Activated naive CD8-positive, alpha-beta T cell treated with anti-CD3 and anti-CD28 coated beads, Interleukin-2, amount 10 ng/mL, durations not matched to agents 7 days and 5 days (primary cell): ENCODE data around the gene GDE1. TPM values are rescaled to one million over a fixed set of nuclear protein-coding genes. Genes with fewer than 3 reads are reported as not detected.

Experiments used
- ATAC-seq: fragments of 150-1000 bp; cut with Tn5 transposase; one replicate; pipeline ENCODE4 v1.10.0; 2021; ENCODE audit warnings: low read depth, moderate library complexity
- POLR2A ChIA-PET: fragments of 350-600 bp; sonication (Branson Sonifier 250); formaldehyde crosslinking; loops from one replicate; lab custom pipeline; 2021; ENCODE audit warnings: antibody characterized with exemption; lab: Charles Lee
- DNase-seq: peaks from one replicate; pipeline ENCODE4 v3.0.0; 2021
- H3K27ac Mint-ChIP-seq: one replicate; pipeline ENCODE4 v1.8.0; 2022; ENCODE audit warnings: mild to moderate bottlenecking, mixed read lengths
- H3K27me3 Mint-ChIP-seq: one replicate; pipeline ENCODE4 v1.8.0; 2022; ENCODE audit warnings: mild to moderate bottlenecking, moderate library complexity, mixed read lengths
- H3K36me3 Mint-ChIP-seq: one replicate; pipeline ENCODE4 v1.8.0; 2021; ENCODE audit warnings: mild to moderate bottlenecking, mixed read lengths
- H3K4me1 Mint-ChIP-seq: one replicate; pipeline ENCODE4 v1.8.0; 2021; ENCODE audit warnings: mixed read lengths
- H3K4me3 Mint-ChIP-seq: one replicate; pipeline ENCODE4 v1.8.0; 2022; ENCODE audit warnings: mild to moderate bottlenecking, moderate library complexity, mixed read lengths
- H3K9me3 Mint-ChIP-seq: one replicate; pipeline ENCODE4 v1.8.0; 2021; ENCODE audit warnings: mixed read lengths
- total RNA-seq, 2 experiments: library from RNA; stranded (reverse); gene quantifications; one replicate each; pipeline ENCODE4 v1.2.3, GENCODE V29; 2021

The GDE1 gene
- total RNA-seq, 2 experiments from 2014 or later, result 22.0 to 22.6 TPM

DNA sequence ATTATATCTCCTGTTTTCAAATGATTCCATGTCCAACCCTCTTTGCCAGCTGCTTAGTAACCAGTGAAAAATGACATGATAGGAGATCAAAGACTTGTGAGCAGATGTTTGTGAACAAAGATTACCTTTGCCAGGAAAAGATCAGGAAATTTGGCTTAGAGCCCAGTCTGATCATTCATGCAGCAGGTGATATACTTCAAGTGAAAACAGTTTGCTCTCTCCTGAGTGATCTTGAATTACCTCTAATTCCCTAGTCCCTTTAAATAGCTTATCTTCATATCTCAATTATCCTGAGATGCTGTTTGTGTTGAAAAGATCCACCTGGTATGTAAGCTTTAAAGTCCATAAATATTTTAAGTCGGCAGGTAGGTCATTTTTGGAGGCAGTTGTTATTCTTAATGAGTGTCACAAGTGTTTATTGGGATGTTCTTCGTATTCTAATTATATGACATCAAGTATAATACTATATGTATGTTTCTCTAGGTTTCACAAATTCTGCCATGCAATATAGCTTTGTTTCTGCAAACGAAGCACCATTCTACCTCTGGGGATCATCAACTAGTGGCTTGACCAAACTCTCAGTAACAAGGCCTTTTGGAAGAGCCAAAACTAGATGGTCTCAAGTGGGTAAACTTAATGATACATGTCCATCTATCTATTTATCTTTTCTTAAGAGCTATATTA lies 20.4 kb upstream of the GDE1 start:
- Mint-ChIP-seq H3K4me1 (peaks cover 1% of the 10 kb centered on the region), H3K27ac (no peak overlapping the region), H3K4me3 (no peak overlapping the region), H3K27me3 (no peaks in the 10 kb centered on the region), H3K36me3 (peaks cover 36% of the 10 kb centered on the region), H3K9me3 (no peaks in the 10 kb centered on the region)
- POLR2A ChIA-PET, result interaction anchor here (1.0 kb wide), 1 partner anchor 13 kb away, joined by 4 read pairs; the partner anchor contains the start of gene VPS35L
- ATAC-seq (no peak), DNase-seq (no peak)

DNA sequence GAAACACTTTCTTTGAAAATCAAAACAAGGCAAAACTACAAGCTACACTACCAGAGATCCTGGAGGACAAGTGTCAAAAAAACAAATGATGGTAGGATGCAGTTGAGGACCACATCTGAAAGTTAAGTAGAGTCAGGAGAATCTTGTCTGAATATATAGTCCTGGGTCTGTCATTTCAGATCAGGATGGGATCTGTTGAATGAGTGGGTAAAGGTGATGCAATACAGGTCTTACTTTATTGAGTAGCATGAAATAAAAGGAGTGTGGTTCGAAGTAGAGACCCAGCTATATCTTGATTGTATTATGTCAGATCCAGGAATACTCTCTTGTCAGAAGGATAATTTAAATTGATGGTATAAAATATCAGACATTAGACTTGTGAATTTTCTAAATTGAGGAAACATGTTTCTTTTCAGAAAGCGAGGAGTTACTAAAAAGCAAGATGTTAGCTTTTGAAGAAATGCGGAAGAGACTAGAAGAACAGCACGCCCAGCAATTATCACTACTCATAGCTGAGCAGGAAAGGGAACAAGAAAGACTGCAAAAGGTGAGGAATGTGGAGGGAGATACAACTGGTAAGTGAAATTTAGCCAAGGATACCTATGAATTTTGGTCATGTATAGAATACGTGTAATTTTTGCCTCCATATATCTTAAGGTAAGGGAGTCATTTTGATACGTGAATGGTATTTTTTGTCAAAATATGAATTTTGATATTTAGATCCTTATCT lies 18.5 kb upstream of the GDE1 start:
- DNase-seq (no peak), ATAC-seq (no peak)
- Mint-ChIP-seq H3K27me3 (no peaks in the 10 kb centered on the region), H3K4me3 (no peak overlapping the region), H3K27ac (no peak overlapping the region), H3K36me3 (peaks cover 38% of the 10 kb centered on the region), H3K4me1 (peaks cover 1% of the 10 kb centered on the region), H3K9me3 (no peaks in the 10 kb centered on the region)
- POLR2A ChIA-PET, result interaction anchor here (1.4 kb wide), 1 partner anchor 16 kb away, joined by 5 read pairs; no protein-coding TSS in a partner anchor

DNA sequence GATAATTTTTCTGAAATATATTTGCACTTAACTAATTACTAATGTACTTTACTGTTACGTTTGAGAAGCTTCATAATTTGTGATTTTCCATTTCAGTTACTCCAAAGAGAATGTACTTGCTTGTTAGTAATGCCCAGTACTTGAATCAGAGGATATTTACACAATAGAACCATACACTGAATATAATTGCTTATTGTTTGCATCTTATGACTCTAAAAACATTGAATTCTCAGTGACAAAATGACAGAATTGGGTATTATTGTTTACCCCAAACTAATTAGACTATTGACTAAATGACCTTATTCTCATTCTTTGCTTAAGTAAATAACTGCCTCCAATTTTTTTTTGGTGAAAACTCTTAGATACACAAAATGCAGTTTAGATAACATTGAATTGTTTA lies 10.7 kb upstream of the GDE1 start:
- DNase-seq (no peak), ATAC-seq (no peak)
- Mint-ChIP-seq H3K27ac (no peak overlapping the region), H3K9me3 (no peaks in the 10 kb centered on the region), H3K4me1 (peaks cover 3% of the 10 kb centered on the region), H3K4me3 (no peak overlapping the region), H3K36me3 (peaks cover 25% of the 10 kb centered on the region), H3K27me3 (no peaks in the 10 kb centered on the region)
- POLR2A ChIA-PET, result interaction anchor here (1.1 kb wide), 1 partner anchor 23 kb away, joined by 4 read pairs; the partner anchor contains the start of gene VPS35L

DNA sequence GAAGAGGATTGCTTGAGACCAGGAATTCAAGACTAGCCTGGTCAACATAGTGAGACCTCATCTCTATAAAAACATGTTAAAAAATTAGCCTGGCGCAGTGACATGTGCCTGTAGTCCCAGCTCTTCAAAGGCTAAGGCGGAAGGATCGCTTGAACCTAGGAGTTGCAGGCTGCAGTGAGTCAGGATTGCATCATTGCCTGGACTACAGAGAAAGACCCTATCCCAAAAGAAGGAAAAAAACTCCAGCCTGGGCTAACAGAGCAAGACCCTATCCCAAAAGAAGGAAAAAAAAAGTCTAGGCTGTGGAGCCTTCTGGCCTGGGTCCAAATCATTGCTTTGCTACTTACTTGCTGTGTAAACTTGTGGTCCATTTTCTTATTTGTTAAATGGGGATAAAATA lies 6.8 kb upstream of the GDE1 start:
- peaks cover 21% of the 10 kb centered on the region for H3K36me3 Mint-ChIP-seq
- ATAC-seq, result no peak
- peaks cover 12% of the 10 kb centered on the region for H3K4me1 Mint-ChIP-seq
- POLR2A ChIA-PET, result no interaction called here
- DNase-seq, result no peak
- no peak overlapping the region for H3K4me3 Mint-ChIP-seq
- no peak overlapping the region for H3K27ac Mint-ChIP-seq
- H3K9me3 Mint-ChIP-seq, result no peaks in the 10 kb centered on the region
- no peaks in the 10 kb centered on the region for H3K27me3 Mint-ChIP-seq

DNA sequence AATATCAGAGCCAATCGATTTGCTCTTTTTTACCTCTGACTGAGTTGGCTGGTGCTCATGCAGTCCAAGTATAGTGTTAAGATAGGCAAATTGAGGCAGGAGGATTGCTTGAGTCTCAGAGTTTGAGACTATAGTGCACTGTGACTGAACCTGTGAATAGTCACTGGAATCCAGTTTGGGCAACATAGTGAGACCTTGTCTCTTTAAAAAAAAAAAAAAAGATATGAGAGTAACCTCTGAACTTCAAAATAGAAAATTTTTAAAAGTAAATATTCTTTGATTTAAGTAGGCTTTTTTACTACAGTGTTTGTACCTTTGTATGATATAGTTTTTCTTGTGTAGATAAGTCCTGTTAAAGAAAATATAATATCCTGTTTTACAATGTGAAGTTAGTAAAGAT lies 5.3 kb upstream of the GDE1 start:
- Mint-ChIP-seq H3K27ac (no peak overlapping the region), H3K27me3 (no peaks in the 10 kb centered on the region), H3K9me3 (no peaks in the 10 kb centered on the region), H3K36me3 (peaks cover 16% of the 10 kb centered on the region), H3K4me3 (no peak overlapping the region), H3K4me1 (peaks cover 14% of the 10 kb centered on the region)
- ATAC-seq, result no peak
- DNase-seq, result no peak
- POLR2A ChIA-PET, result no interaction called here

DNA sequence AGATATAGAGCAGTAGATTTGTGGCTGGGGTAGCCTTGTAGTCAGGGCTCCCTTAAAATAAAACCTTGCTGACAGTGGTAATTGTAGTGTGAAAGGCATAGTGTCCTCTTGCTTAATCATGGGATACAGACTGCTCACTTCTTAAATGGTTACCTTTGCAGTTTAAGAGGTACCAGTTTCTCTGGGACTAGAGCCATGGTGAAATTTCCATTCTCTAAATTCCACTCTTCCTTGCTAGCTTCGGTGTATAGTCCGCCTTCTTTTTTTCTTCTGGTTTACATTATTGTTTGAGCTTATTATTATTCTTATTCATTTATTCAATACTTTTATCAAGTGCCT lies 3.5 kb upstream of the GDE1 start:
- no peak for DNase-seq
- H3K27ac Mint-ChIP-seq, result peak overlapping the region; percentile 97
- ATAC-seq, result no peak
- H3K36me3 Mint-ChIP-seq, result peaks cover 14% of the 10 kb centered on the region
- H3K4me3 Mint-ChIP-seq, result peak overlapping the region; percentile 99
- H3K4me1 Mint-ChIP-seq, result peaks cover 26% of the 10 kb centered on the region
- no peaks in the 10 kb centered on the region for H3K9me3 Mint-ChIP-seq
- H3K27me3 Mint-ChIP-seq, result no peaks in the 10 kb centered on the region
- POLR2A ChIA-PET, result interaction anchor here (1.5 to 3.8 kb wide), 3 partner anchors 13 to 29 kb away, joined by 5 to 48 read pairs (median 6); partner anchors contain the start of gene VPS35L

DNA sequence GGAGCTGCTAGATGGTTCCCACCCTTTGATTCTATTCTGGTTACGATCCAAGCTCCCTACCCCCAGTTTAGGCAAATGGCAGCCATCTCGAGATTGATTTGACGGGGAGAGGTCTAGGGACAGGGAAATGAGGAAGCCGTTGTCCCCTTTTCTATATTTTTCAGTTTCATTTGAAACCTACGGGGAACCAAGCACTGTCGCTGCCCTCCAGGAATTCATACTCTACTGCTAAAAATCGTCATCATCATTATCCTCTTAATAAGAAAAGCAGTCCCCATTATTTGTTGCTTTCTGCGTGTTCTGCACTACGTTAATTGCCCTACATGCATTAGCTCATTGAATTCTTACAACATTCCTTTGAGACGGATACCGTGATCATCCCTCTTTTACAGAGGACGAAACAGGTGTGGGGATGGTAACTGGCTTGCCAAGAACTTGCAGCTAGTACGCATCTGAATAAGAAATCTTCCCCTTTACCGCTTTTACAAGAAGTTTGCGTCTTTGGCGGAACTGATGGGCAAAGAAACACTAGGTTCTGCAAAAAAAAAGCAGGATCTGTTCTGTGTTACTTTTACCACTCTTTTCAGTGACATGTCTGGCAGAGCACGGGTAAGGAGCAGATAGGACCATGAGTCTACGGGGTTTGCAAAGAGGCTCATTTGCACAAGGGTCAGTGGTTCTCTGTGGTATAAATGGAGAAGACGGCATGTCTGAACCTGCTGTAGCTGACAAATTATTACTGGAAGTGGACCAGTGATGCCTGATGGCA lies 2.9 kb upstream of the GDE1 start:
- no peak for DNase-seq
- Mint-ChIP-seq H3K9me3 (no peaks in the 10 kb centered on the region), H3K27ac (peak overlapping the region; percentile 97), H3K4me3 (peak overlapping the region; percentile 99), H3K4me1 (peaks cover 29% of the 10 kb centered on the region), H3K27me3 (no peaks in the 10 kb centered on the region), H3K36me3 (peaks cover 10% of the 10 kb centered on the region)
- ATAC-seq, result no peak
- POLR2A ChIA-PET, result interaction anchor here (0.6 to 3.8 kb wide), 9 partner anchors 9 to 723 kb away, joined by 3 to 48 read pairs (median 5); partner anchors contain the start of genes ARL6IP1, IQCK, KNOP1 and VPS35L

DNA sequence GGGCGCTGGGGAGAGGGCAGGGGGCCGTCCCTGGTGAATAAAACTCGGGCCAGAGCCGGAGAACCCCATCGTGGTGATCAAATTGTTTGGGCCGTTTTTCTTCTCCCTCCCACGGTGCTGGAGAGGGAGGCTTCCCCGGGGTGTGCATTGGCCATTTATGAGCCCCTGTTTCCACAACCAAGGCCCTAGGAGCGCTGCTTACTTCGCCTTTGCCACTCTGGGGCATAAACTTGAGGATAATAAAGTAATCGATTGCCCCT lies 2.4 kb upstream of the GDE1 start:
- ATAC-seq (no peak), DNase-seq (no peak)
- peak overlapping the region; percentile 99 for H3K4me3 Mint-ChIP-seq
- peaks cover 32% of the 10 kb centered on the region for H3K4me1 Mint-ChIP-seq
- peak overlapping the region; percentile 97 for H3K27ac Mint-ChIP-seq
- H3K27me3 Mint-ChIP-seq, result no peaks in the 10 kb centered on the region
- peaks cover 10% of the 10 kb centered on the region for H3K36me3 Mint-ChIP-seq
- POLR2A ChIA-PET, result interaction anchor here (0.6 to 3.8 kb wide), 10 partner anchors 9 to 723 kb away, joined by 3 to 48 read pairs (median 5); partner anchors contain the start of genes ARL6IP1, IQCK, KNOP1 and VPS35L
- no peaks in the 10 kb centered on the region for H3K9me3 Mint-ChIP-seq

DNA sequence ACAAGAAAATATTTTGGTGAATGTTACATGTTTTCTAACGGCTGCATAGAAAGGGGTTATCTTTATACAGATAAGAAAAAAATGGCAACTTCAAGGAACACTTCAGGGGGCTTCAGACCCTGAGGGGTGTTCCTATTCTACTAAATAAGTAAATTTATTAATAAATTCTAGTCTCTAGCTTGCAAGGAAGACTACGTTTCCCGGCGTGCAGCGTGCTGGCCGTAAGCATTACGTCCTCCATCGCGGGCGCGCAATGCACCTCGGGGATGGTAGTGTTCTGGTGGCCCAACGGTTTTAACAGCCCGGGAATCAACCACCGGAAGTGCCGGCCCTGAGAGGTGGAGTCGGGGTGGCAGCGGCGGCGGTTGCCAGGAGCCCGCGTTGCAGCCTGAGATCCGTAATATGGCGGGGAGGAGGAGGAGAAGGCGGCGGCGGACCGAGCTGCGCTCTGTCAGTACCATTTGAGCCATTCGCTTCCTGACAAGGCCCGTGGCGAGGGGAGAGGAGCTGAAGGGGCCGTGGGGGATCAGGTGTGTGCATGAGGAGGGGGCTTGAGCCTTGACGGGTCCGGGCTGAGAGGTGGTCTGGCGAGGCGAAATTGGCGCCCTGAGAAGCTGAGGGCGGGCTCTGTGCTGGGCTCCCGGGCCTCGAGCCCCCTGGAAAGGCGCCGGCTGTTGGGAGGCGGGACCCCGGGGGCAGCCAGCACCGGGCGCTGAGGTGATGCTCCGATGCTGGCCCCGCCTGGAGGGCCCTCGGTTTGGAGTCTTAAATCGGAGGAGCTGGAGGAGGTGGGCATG lies 1.9 kb upstream of the GDE1 start, which contains the start of gene CCP110:
TSS of gene CCP110 (plus strand) at position 384 of the 797 bp plus-strand sequence. CDS start 3,940 bp downstream, outside the sequence.
- Mint-ChIP-seq H3K9me3 (no peaks in the 10 kb centered on the region), H3K27ac (peak within 1 kb of the TSS; percentile 97), H3K4me3 (peak within 1 kb of the TSS; percentile 99), H3K27me3 (no peaks in the 10 kb centered on the region), H3K36me3 (peaks cover 8% of the 10 kb centered on the region), H3K4me1 (peaks cover 34% of the 10 kb centered on the region)
- POLR2A ChIA-PET, result interaction anchor here (0.6 to 3.8 kb wide), 11 partner anchors 9 to 733 kb away, joined by 3 to 48 read pairs (median 5); partner anchors contain the start of genes ARL6IP1, IQCK, KNOP1 and RPS15A
- DNase-seq (peak; percentile 92), ATAC-seq (peak; percentile 81)

DNA sequence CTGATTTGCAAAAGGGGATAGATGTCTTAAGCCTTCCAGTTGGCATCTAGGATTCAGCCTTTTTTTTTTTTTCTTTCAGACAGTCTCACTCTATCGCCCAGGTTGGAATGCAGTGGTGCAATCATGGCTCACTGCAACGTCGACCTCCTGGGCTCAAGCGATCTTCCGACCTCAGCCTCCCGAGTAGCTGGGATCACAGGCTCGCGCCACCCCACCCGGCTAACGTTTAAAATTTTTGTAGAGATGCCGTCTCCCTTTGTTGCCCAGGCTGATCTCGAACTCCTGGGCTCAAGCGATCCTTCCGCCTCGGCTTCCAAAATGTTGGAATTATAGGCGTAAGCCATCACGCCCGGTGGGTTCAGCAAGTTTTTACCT lies 1.3 kb upstream of the GDE1 start:
- DNase-seq (no peak), ATAC-seq (no peak)
- H3K9me3 Mint-ChIP-seq, result no peaks in the 10 kb centered on the region
- H3K27ac Mint-ChIP-seq, result no peak overlapping the region
- no peaks in the 10 kb centered on the region for H3K27me3 Mint-ChIP-seq
- POLR2A ChIA-PET, result interaction anchor here (1.0 to 3.8 kb wide), 3 partner anchors 18 to 733 kb away, joined by 3 to 48 read pairs (median 3); partner anchors contain the start of genes RPS15A and VPS35L
- H3K4me3 Mint-ChIP-seq, result no peak overlapping the region
- peaks cover 5% of the 10 kb centered on the region for H3K36me3 Mint-ChIP-seq
- peaks cover 37% of the 10 kb centered on the region for H3K4me1 Mint-ChIP-seq

DNA sequence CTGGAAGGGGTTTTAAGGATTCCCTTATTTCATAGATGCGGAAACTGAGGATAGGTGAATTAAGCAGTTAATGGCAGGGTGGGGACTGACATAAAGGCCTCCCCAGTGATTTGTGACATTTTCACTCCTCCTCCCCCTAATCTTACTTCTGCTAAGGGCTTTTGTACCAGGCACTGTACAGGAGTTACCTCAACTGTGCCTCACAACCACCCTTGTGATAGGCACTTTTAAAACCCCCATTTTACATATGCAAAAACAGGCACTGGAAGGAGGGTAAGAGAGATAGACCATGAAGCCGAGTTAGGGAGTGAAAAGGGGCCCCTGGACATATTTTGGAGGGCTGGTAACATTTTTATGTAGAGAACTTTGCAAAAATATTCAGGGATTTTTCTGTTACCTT lies 862 bp upstream of the GDE1 start:
- no peak for ATAC-seq
- POLR2A ChIA-PET, result no interaction called here
- Mint-ChIP-seq H3K36me3 (peaks cover 5% of the 10 kb centered on the region), H3K4me3 (no peak overlapping the region), H3K9me3 (no peaks in the 10 kb centered on the region), H3K4me1 (peaks cover 38% of the 10 kb centered on the region), H3K27me3 (no peaks in the 10 kb centered on the region), H3K27ac (no peak overlapping the region)
- DNase-seq, result no peak

DNA sequence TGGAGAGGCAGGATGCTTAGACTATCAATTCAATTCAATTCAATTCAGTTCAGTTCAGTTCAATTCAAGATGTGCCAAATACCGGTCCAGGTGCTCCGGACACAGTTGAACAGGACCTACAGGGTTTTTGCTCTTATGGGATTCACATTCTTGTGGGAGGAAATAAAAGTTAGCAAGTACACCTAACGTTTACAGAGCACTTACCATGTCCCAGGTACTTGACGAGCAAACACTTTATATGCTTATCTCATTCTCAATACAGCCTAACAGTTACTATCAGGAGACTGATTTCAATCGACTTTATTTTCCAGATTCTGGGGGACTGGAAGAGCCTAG lies 467 bp upstream of the GDE1 start:
- no peaks in the 10 kb centered on the region for H3K27me3 Mint-ChIP-seq
- H3K36me3 Mint-ChIP-seq, result peaks cover 5% of the 10 kb centered on the region
- POLR2A ChIA-PET, result no interaction called here
- ATAC-seq (no peak), DNase-seq (no peak)
- peak overlapping the region; percentile 100 for H3K4me3 Mint-ChIP-seq
- H3K27ac Mint-ChIP-seq, result peak overlapping the region; percentile 98
- no peaks in the 10 kb centered on the region for H3K9me3 Mint-ChIP-seq
- H3K4me1 Mint-ChIP-seq, result peaks cover 38% of the 10 kb centered on the region
